ENCODE measurements around the gene OTUD3.

GRCh38 chr1:19884312-19884711, 2.1 kb downstream of the OTUD3 start:
- TF ChIP-seq CTCF (IDR thresholded peaks at IDR 0.05) (no peak), EP300 (IDR thresholded peaks at IDR 0.05) (no peak), POLR2A (IDR thresholded peaks at IDR 0.05) (no peak)

Measured in tibial nerve (tissue), 4 donors.